Measurements from ENCODE around the gene CAPZB.

DNA sequence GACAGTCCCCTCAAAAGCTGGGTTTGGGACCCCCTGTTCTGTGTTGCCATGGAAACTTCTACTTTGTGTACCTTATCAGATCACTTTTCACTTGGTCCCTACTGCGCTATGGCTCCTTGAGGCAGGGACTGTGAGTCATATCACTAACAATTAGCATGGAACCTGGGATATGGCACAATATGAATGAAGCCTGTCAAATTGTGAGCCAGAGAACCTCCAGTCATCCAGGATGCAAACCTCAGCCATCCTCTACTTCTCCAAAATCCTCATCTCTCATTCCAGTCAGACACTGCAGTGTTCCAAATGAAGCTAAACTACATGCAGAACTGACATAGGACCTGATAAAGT, 11.2 kb upstream of the CAPZB start:
- TF ChIP-seq CTCF (conservative IDR thresholded peaks at IDR 0.05) (no peak), ZFX (IDR thresholded peaks at IDR 0.05) (no peak)
